Caco-2 (cell line): Measurements from ENCODE around the gene PRKAR1B. TPM values are rescaled to one million over a fixed set of nuclear protein-coding genes. Genes with fewer than 3 reads are reported as not detected.
"Not testable (repeated sequence)": the region's sequence is repeated elsewhere in the genome, so short reads cannot be mapped to it uniquely, and the experiment has no call there.

Source experiments
- BruUV-seq: library from RNA; stranded (reverse); fragments of 400-500 nt; replicated peaks from 2 replicates; lab custom pipeline; 2021; lab: Mats Ljungman, UMichigan
- CTCF ChIA-PET: fragments of 300-600 bp; sonication (Branson Sonifier 250); formaldehyde crosslinking; loops from one replicate; lab custom pipeline; 2022; ENCODE audit warnings: antibody characterized with exemption; lab: Charles Lee
- POLR2A ChIA-PET: fragments of 300-600 bp; sonication (Branson Sonifier 250); formaldehyde crosslinking; loops from one replicate; lab custom pipeline; 2022; ENCODE audit warnings: antibody characterized with exemption; lab: Charles Lee
- DNase-seq, 2 experiments: peaks; one replicate each; pipeline versions ENCODE4 v3.0.0 to v3.0.0-alpha.2; 2020 to 2022
- H3K27me3 ChIP-seq: replicated peaks from 2 replicates; pipeline ENCODE4 v1.6.0; 2011; ENCODE audit warnings: low read length; ENCODE audit not compliant: control insufficient read depth, insufficient read depth
- H3K36me3 ChIP-seq: 2 replicates; pipeline ENCODE4 v1.5.1; 2011; ENCODE audit warnings: low read length; ENCODE audit not compliant: control insufficient read depth, insufficient read depth
- H3K4me1 ChIP-seq: fragments of 250-450 bp; sonication (Bioruptor Pico); 2 replicates; pipeline ENCODE4 v1.5.1; 2020; ENCODE audit warnings: mild to moderate bottlenecking
- H3K4me3 ChIP-seq: 2 replicates; pipeline ENCODE4 v1.5.1; 2011; ENCODE audit warnings: low read depth, mild to moderate bottlenecking, control low read depth, low read length
- H3K9me3 ChIP-seq: fragments of 250-450 bp; sonication (Bioruptor Pico); 2 replicates; pipeline ENCODE4 v1.5.1; 2020; ENCODE audit warnings: mild to moderate bottlenecking, moderate library complexity
- H3K27ac Mint-ChIP-seq: one replicate; pipeline ENCODE4 v1.8.0; 2022; ENCODE audit warnings: mixed read lengths; ENCODE audit not compliant: unreplicated experiment
- H3K27me3 Mint-ChIP-seq: one replicate; pipeline ENCODE4 v1.8.0; 2022; ENCODE audit warnings: mixed read lengths; ENCODE audit not compliant: insufficient read depth, unreplicated experiment
- H3K36me3 Mint-ChIP-seq: one replicate; pipeline ENCODE4 v1.8.0; 2022; ENCODE audit warnings: mild to moderate bottlenecking, mixed read lengths; ENCODE audit not compliant: insufficient read depth, unreplicated experiment
- H3K4me1 Mint-ChIP-seq: one replicate; pipeline ENCODE4 v1.8.0; 2022; ENCODE audit warnings: low read depth, mixed read lengths; ENCODE audit not compliant: unreplicated experiment
- H3K4me3 Mint-ChIP-seq: one replicate; pipeline ENCODE4 v1.8.0; 2022; ENCODE audit warnings: mild to moderate bottlenecking, moderate library complexity, mixed read lengths; ENCODE audit not compliant: unreplicated experiment
- H3K9me3 Mint-ChIP-seq: one replicate; pipeline ENCODE4 v1.8.0; 2022; ENCODE audit warnings: mixed read lengths; ENCODE audit not compliant: unreplicated experiment
- intact Hi-C: fragments of 100-400 bp; cut with micrococcal nuclease; formaldehyde crosslinking; loops from one replicate; pipeline ENCODE4 v1.10.0; 2022; ENCODE audit not compliant: unreplicated experiment
- total RNA-seq: library from RNA; stranded (reverse); gene quantifications from 2 replicates; pipeline ENCODE4 v1.2.3, GENCODE V29; 2022
- TF ChIP-seq, protein P1 (sequence below), 2 experiments: fragments of 200-600 bp in 1 of 2; IDR thresholded peaks; 1 replicate in 1 of 2; 2 replicates in 1 of 2; pipeline versions ENCODE4 v1.5.1 to v1.8.0; 2011 to 2022; ENCODE audit warnings: antibody characterized with exemption in 1 of 2, control low read depth in 1 of 2, inconsistent platforms in 1 of 2, low read depth in 1 of 2, low read length in 1 of 2, mild to moderate bottlenecking in 1 of 2, moderate library complexity in 1 of 2; ENCODE audit not compliant: insufficient read depth in 1 of 2, severe bottlenecking in 1 of 2, unreplicated experiment in 1 of 2

The PRKAR1B gene
- total RNA-seq, 1 experiment from 2014 or later = 56.6 TPM

DNA sequence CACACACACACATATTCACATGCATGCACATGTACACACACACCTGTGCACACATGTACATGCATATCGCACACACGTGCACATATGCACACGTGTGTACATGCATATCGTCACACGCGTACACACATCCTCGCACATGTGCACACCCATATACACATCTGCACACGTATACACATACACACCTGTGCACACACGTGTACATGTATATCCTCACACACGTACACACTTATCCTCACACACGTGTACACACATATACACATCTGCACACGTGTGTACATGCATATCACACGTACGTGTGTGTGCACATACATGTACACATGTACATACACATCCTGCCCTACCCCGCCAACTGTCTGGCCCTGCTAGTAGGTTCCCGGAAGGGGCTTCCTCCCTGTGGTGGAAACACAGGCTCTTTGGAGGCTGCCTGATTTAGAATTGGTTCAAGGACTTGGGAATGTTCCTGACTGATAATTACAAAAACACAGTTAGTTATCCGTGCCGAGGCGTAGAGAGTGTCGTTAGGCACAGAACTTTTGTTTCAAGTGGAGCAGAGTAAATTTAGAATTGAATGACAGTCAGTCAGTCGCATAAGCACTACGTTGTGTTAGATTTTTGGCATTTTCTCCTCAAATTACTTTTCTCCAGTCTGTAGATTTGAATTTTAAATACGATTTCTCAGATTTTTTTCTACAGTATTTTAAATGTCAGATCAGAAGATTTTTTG is 18.5 kb upstream of the PRKAR1B start:
- H3K36me3 ChIP-seq = peaks cover 3% of the 10 kb centered on the region
- Mint-ChIP-seq H3K27ac (no peak overlapping the region), H3K36me3 (peaks cover 51% of the 10 kb centered on the region), H3K4me3 (no peak overlapping the region), H3K27me3 (no peaks in the 10 kb centered on the region), H3K9me3 (no peaks in the 10 kb centered on the region), H3K4me1 (no peaks in the 10 kb centered on the region)
- ChIA-PET POLR2A (no interaction called here), CTCF (no interaction called here)
- no peak overlapping the region for H3K4me3 ChIP-seq
- intact Hi-C loops = no loop called here
- peak in 1 of 2 experiments; percentile 10 for DNase-seq
- no TSS peak for BruUV-seq
- no peaks in the 10 kb centered on the region for H3K4me1 ChIP-seq
- H3K27me3 ChIP-seq = no peaks in the 10 kb centered on the region
- H3K9me3 ChIP-seq = no peaks in the 10 kb centered on the region
- TF ChIP-seq, protein P1, sequence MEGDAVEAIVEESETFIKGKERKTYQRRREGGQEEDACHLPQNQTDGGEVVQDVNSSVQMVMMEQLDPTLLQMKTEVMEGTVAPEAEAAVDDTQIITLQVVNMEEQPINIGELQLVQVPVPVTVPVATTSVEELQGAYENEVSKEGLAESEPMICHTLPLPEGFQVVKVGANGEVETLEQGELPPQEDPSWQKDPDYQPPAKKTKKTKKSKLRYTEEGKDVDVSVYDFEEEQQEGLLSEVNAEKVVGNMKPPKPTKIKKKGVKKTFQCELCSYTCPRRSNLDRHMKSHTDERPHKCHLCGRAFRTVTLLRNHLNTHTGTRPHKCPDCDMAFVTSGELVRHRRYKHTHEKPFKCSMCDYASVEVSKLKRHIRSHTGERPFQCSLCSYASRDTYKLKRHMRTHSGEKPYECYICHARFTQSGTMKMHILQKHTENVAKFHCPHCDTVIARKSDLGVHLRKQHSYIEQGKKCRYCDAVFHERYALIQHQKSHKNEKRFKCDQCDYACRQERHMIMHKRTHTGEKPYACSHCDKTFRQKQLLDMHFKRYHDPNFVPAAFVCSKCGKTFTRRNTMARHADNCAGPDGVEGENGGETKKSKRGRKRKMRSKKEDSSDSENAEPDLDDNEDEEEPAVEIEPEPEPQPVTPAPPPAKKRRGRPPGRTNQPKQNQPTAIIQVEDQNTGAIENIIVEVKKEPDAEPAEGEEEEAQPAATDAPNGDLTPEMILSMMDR (IDR thresholded peaks at IDR 0.05; ENCODE audit: insufficient read depth in 1 of 2, low read depth in 1 of 2, low read length in 1 of 2, severe bottlenecking in 1 of 2, unreplicated experiment in 1 of 2) = no peak

DNA sequence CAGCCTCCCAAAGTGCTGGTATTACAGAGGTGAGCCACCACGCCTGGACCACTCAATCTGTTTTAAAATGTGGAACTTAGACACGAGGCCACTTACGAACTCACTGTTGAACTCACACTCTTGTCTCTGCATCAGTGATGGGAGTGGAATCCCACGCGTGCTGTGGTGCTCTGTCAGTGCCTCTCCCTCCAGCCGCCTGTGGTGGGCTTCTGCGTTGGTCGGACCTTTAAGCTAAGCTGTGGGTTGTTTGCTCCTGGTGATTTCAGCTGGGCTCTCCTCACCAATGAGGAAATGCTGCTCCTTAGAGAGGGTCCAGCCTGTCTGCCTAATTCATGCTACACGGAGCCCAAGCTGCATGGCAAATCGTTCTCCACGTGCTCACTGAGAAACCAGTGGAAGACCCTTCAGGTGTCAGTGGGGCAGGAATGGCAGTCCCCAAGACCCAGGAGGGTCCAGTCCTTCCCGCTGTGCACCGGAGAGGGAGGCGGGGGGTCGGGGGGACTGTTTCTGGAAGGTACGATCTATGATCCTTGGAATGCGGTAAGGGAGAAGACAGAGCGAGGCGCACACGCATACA is 17.9 kb upstream of the PRKAR1B start:
- no peaks in the 10 kb centered on the region for H3K4me1 ChIP-seq
- H3K4me3 ChIP-seq = no peak overlapping the region
- Mint-ChIP-seq H3K36me3 (peaks cover 58% of the 10 kb centered on the region), H3K4me1 (no peaks in the 10 kb centered on the region), H3K27me3 (no peaks in the 10 kb centered on the region), H3K27ac (no peak overlapping the region), H3K9me3 (no peaks in the 10 kb centered on the region), H3K4me3 (no peak overlapping the region)
- ChIA-PET CTCF (no interaction called here), POLR2A (no interaction called here)
- TF ChIP-seq, protein P1 (IDR thresholded peaks at IDR 0.05; ENCODE audit: insufficient read depth in 1 of 2, low read depth in 1 of 2, low read length in 1 of 2, severe bottlenecking in 1 of 2, unreplicated experiment in 1 of 2) = no peak
- H3K27me3 ChIP-seq = no peaks in the 10 kb centered on the region
- no peaks in the 10 kb centered on the region for H3K9me3 ChIP-seq
- intact Hi-C loops = no loop called here
- peaks cover 4% of the 10 kb centered on the region for H3K36me3 ChIP-seq
- BruUV-seq = no TSS peak
- peak in 1 of 2 experiments; percentile 15 for DNase-seq

DNA sequence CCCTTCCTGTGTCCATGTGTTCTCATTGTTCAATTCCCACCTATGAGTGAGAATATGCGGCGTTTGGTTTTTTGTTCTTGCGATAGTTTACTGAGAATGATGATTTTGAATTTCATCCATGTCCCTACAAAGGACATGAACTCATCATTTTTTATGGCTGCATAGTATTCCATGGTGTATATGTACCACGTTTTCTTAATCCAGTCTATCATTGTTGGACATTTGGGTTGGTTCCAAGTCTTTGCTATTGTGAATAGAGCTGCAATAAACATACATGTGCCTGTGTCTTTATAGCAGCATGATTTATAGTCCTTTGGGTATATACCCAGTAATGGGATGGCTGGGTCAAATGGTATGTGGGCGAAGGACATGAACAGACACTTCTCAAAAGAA is 17.0 kb upstream of the PRKAR1B start:
- intact Hi-C loops, H3K27me3 ChIP-seq, H3K9me3 Mint-ChIP-seq, H3K9me3 ChIP-seq, H3K4me1 ChIP-seq, H3K4me3 Mint-ChIP-seq, H3K36me3 ChIP-seq, H3K4me3 ChIP-seq, BruUV-seq, H3K27me3 Mint-ChIP-seq, H3K4me1 Mint-ChIP-seq, CTCF ChIA-PET, POLR2A ChIA-PET, DNase-seq, H3K27ac Mint-ChIP-seq: not testable (repeated sequence)
- H3K36me3 Mint-ChIP-seq = peaks cover 53% of the 10 kb centered on the region

DNA sequence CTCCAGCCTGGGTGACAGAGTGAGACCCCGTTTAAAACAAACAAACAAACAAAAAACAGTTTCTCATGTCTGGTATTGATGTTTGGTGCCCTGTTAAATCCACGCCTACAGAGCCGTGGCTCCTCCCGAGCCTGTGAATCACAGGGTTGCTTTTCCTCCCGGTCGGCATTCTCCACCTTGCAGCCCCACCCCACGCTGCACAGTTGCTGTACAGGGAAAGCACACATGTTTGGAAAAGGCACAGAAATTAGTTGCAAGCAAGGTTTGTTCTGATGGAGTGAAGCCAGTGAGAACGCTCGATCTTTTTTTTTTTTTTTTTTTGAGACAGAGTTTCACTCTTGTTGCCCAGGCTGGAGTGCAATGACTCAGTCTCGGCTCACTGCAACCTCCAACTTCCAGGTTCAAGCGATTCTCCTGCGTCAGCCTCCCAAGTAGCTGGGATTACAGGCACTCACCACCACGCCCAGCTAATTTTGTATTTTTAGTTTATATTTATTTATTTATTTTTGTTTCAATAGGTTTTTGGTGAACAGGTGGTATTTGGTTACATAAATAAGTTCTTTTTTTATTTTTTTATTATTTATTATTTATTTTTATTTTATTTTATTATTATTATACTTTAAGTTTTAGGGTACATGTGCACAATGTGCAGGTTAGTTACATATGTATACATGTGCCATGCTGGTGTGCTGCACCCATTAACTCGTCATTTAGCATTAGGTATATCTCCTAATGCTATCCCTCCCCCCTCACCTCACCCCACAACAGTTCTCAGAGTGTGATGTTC is 16.5 kb upstream of the PRKAR1B start:
- H3K4me1 Mint-ChIP-seq, POLR2A ChIA-PET, H3K9me3 Mint-ChIP-seq, BruUV-seq, intact Hi-C loops, H3K4me3 Mint-ChIP-seq, H3K27me3 ChIP-seq, H3K36me3 ChIP-seq, H3K4me3 ChIP-seq, H3K27me3 Mint-ChIP-seq, H3K4me1 ChIP-seq, H3K9me3 ChIP-seq, H3K27ac Mint-ChIP-seq: not testable (repeated sequence)
- peak in 1 of 2 experiments; percentile 20 for DNase-seq
- CTCF ChIA-PET = interaction anchor here (0.9 kb wide), 1 partner anchor 43 kb away, joined by 4 read pairs; no protein-coding TSS in a partner anchor
- peaks cover 54% of the 10 kb centered on the region for H3K36me3 Mint-ChIP-seq
